IMR-90 (cell line): ENCODE data around the gene ZNF292. TPM values are rescaled to one million over a fixed set of nuclear protein-coding genes. Genes with fewer than 3 reads are reported as not detected.

Source experiments
- ATAC-seq: fragments of 200-7000 bp; cut with Tn5 transposase; 2 replicates; pipeline ENCODE4 v1.9.1; 2020; ENCODE audit warnings: low read depth, mild to moderate bottlenecking, moderate library complexity
- BruUV-seq: library from RNA; stranded (reverse); fragments of 400-500 nt; replicated peaks from 2 replicates; lab custom pipeline; 2021; lab: Mats Ljungman, UMichigan
- CTCF ChIA-PET: fragments of 300-600 bp; formaldehyde crosslinking; extraction: SDS; loops from one replicate; lab custom pipeline; 2021; ENCODE audit warnings: antibody characterized with exemption; lab: Yijun Ruan, JAX
- POLR2A ChIA-PET: fragments of 300-600 bp; sonication (Branson Sonifier 250); formaldehyde crosslinking; loops from one replicate; lab custom pipeline; 2022; ENCODE audit warnings: antibody characterized with exemption; ENCODE audit not compliant: unreplicated experiment; lab: Charles Lee
- DNase-seq: peaks from one replicate; pipeline ENCODE4 v3.0.0; 2013
- H2AFZ ChIP-seq: replicated peaks from 2 replicates; pipeline ENCODE3; 2013; ENCODE audit warnings: low read length, mild to moderate bottlenecking; ENCODE audit not compliant: poor library complexity
- H2AK5ac ChIP-seq: 2 replicates; pipeline ENCODE4 v1.6.1; 2013; ENCODE audit warnings: low read depth, low read length, inconsistent platforms
- H2AK9ac ChIP-seq: replicated peaks from 2 replicates; pipeline ENCODE3; 2013; ENCODE audit warnings: mild to moderate bottlenecking, low read depth, low read length, moderate library complexity; ENCODE audit not compliant: poor library complexity
- H2BK120ac ChIP-seq: 2 replicates; pipeline ENCODE4 v1.6.1; 2013; ENCODE audit warnings: low read depth, low read length, inconsistent platforms
- H2BK15ac ChIP-seq: 3 replicates; pipeline ENCODE4 v1.6.1; 2013; ENCODE audit warnings: low read depth, low read length, inconsistent platforms
- H2BK20ac ChIP-seq: 2 replicates; pipeline ENCODE4 v1.6.1; 2013; ENCODE audit warnings: low read depth, mild to moderate bottlenecking, inconsistent platforms, low read length, moderate library complexity
- H2BK5ac ChIP-seq: 2 replicates; pipeline ENCODE4 v1.6.1; 2013; ENCODE audit warnings: mild to moderate bottlenecking, low read depth, low read length, inconsistent platforms; ENCODE audit not compliant: poor library complexity, severe bottlenecking
- H3K14ac ChIP-seq: replicated peaks from 2 replicates; pipeline ENCODE4 v1.6.1; 2013; ENCODE audit warnings: low read depth, low read length, inconsistent platforms
- H3K18ac ChIP-seq: 2 replicates; pipeline ENCODE4 v1.6.1; 2013; ENCODE audit warnings: low read depth, low read length, control low read depth
- H3K23ac ChIP-seq: 2 replicates; pipeline ENCODE4 v1.6.1; 2013; ENCODE audit warnings: low read depth, low read length, inconsistent platforms
- H3K27ac ChIP-seq: 2 replicates; pipeline ENCODE4 v1.5.1; 2013; ENCODE audit warnings: mild to moderate bottlenecking, control low read depth, low read length; ENCODE audit not compliant: insufficient read depth
- H3K27me3 ChIP-seq: 2 replicates; pipeline ENCODE4 v1.6.1; 2013; ENCODE audit warnings: low read length; ENCODE audit not compliant: control insufficient read depth, insufficient read depth
- H3K36me3 ChIP-seq: 2 replicates; pipeline ENCODE4 v1.6.1; 2013; ENCODE audit warnings: low read length, mixed read lengths; ENCODE audit not compliant: control insufficient read depth, insufficient read depth
- H3K4ac ChIP-seq: 2 replicates; pipeline ENCODE4 v1.6.1; 2013; ENCODE audit warnings: low read depth, low read length, inconsistent platforms
- H3K4me1 ChIP-seq: 2 replicates; pipeline ENCODE4 v1.6.1; 2013; ENCODE audit warnings: low read length, mixed read lengths; ENCODE audit not compliant: control insufficient read depth, insufficient read depth
- H3K4me2 ChIP-seq: 2 replicates; pipeline ENCODE4 v1.6.1; 2013; ENCODE audit warnings: low read depth, mild to moderate bottlenecking, control low read depth, low read length, moderate library complexity
- H3K4me3 ChIP-seq: 2 replicates; pipeline ENCODE4 v1.5.1; 2013; ENCODE audit warnings: low read depth, mild to moderate bottlenecking, control low read depth, low read length, moderate library complexity; ENCODE audit not compliant: insufficient read depth
- H3K56ac ChIP-seq: 2 replicates; pipeline ENCODE4 v1.6.1; 2013; ENCODE audit warnings: low read length, inconsistent platforms; ENCODE audit not compliant: insufficient read depth; ENCODE audit errors: extremely low read depth
- H3K79me1 ChIP-seq, 2 experiments: 2 replicates each; pipeline ENCODE4 v1.6.1; 2013; ENCODE audit warnings: low read length in 2 of 2, inconsistent platforms in 1 of 2, low read depth in 1 of 2
- H3K9ac ChIP-seq: 2 replicates; pipeline ENCODE4 v1.6.1; 2013; ENCODE audit warnings: low read depth, low read length, control low read depth
- H3K9me1 ChIP-seq: 2 replicates; pipeline ENCODE4 v1.6.1; 2013; ENCODE audit warnings: low read length, inconsistent platforms; ENCODE audit not compliant: insufficient read depth
- H3K9me3 ChIP-seq: 2 replicates; pipeline ENCODE4 v1.6.1; 2013; ENCODE audit warnings: low read length; ENCODE audit not compliant: control insufficient read depth, insufficient read depth
- H4K20me1 ChIP-seq: 2 replicates; pipeline ENCODE4 v1.6.1; 2013; ENCODE audit warnings: low read length, inconsistent platforms; ENCODE audit not compliant: insufficient read depth
- H4K5ac ChIP-seq: 2 replicates; pipeline ENCODE4 v1.6.1; 2013; ENCODE audit warnings: mild to moderate bottlenecking, low read depth, low read length, control low read depth
- H4K8ac ChIP-seq, 2 experiments: 2 replicates each; pipeline ENCODE4 v1.6.1; 2013; ENCODE audit warnings: low read depth in 2 of 2, low read length in 2 of 2, control low read depth in 1 of 2, inconsistent platforms in 1 of 2
- H4K91ac ChIP-seq: 2 replicates; pipeline ENCODE4 v1.6.1; 2013; ENCODE audit warnings: low read depth, low read length, inconsistent platforms; ENCODE audit not compliant: insufficient read depth
- ELK1 ChIP-seq: fragments of 150-350 bp; IDR thresholded peaks from 2 replicates; pipeline ENCODE4 v1.6.1; 2016; ENCODE audit warnings: low read depth, mild to moderate bottlenecking, low read length, moderate library complexity, borderline replicate concordance
- RCOR1 ChIP-seq: IDR thresholded peaks from 2 replicates; pipeline ENCODE4 v1.6.1; 2012; ENCODE audit warnings: mild to moderate bottlenecking, low read length, improper control_type of control experiment; ENCODE audit not compliant: insufficient replicate concordance
- RFX5 ChIP-seq: IDR thresholded peaks from 2 replicates; pipeline ENCODE4 v1.8.0; 2012; ENCODE audit warnings: low read depth, mild to moderate bottlenecking, low read length, moderate library complexity
- SMC3 ChIP-seq: fragments of 150-350 bp; IDR thresholded peaks from 2 replicates; pipeline ENCODE4 v1.6.1; 2016; ENCODE audit warnings: low read depth, mild to moderate bottlenecking, antibody characterized with exemption, low read length, moderate library complexity
- WGBS, 2 experiments: methylation state at CpG; one replicate each; pipeline versions ENCODE4 v1.1.5 to v1.1.7; 2013; ENCODE audit warnings: missing lambda C conversion rate in 2 of 2; ENCODE audit not compliant: insufficient read length in 1 of 2; ENCODE audit errors: extremely low coverage in 2 of 2; 5-methylcytosine and 5-hydroxymethylcytosine counted together
- dilution Hi-C: fragments of 300-500 bp; cut with HindIII; formaldehyde crosslinking; loops from one replicate; pipeline ENCODE4 v1.14.3; 2018; ENCODE audit warnings: low sequenced_read_pairs; ENCODE audit not compliant: unreplicated experiment
- in situ Hi-C: fragments of 300-500 bp; cut with MboI; formaldehyde crosslinking; loops from 3 replicates; pipeline ENCODE4 v1.14.3; 2019; ENCODE audit warnings: low sequenced_read_pairs, inconsistent platforms, mixed read lengths
- intact Hi-C: fragments of 100-400 bp; cut with micrococcal nuclease; formaldehyde crosslinking; loops from 2 replicates; pipeline ENCODE4 v1.10.0; 2022
- polyA plus RNA-seq, 3 experiments: library from polyadenylated mRNA; depleted of rRNA; stranded (reverse); fragments of >200 nt; gene quantifications; 2 replicates each; pipeline ENCODE4 v1.2.3, GENCODE V29; 2012; ENCODE audit warnings: low replicate concordance in 1 of 3
- total RNA-seq: library from RNA; depleted of rRNA; stranded (reverse); fragments of >200 nt; gene quantifications from 2 replicates; pipeline ENCODE4 v1.2.3, GENCODE V29; 2012

ZNF292 gene
- total and polyA plus RNA-seq, 2 of the 4 experiments (the other 2 are of a cell fraction): 5.5 to 28.3 TPM

GRCh38 chr6:87279196-87279595, 123.8 kb downstream of the ZNF292 start:
- H4K91ac ChIP-seq: no peak overlapping the region
- TF ChIP-seq RFX5 (no peak), RCOR1 (no peak), SMC3 (no peak), ELK1 (no peak)
- H3K27me3 ChIP-seq: no peaks in the 10 kb centered on the region
- no peak overlapping the region for H3K4me3 ChIP-seq
- H2BK5ac ChIP-seq: no peak overlapping the region
- 0 out of 2 replicates have a peak, but pooled peaks cover 2% of the 10 kb centered on the region for H3K9me1 ChIP-seq
- intact Hi-C loops: no loop called here
- no peak overlapping the region for H2AK5ac ChIP-seq
- no peak overlapping the region for H2BK120ac ChIP-seq
- CTCF ChIA-PET: interaction anchor here (0.6 to 1.0 kb wide), 3 partner anchors 13 to 361 kb away, joined by 3 read pairs; no protein-coding TSS in a partner anchor
- no peak overlapping the region for H2BK20ac ChIP-seq
- H2AFZ ChIP-seq: no peak overlapping the region
- no peak overlapping the region for H3K14ac ChIP-seq
- H3K23ac ChIP-seq: no peak overlapping the region
- H3K4me1 ChIP-seq: peaks cover 2% of the 10 kb centered on the region
- H3K9ac ChIP-seq: no peak overlapping the region
- H2BK15ac ChIP-seq: no peak overlapping the region
- no peak overlapping the region for H4K8ac ChIP-seq
- no peak overlapping the region for H2AK9ac ChIP-seq
- dilution Hi-C loops: no loop called here
- no CpG with 5 or more reads among the region's 2 CpGs for WGBS, 2 experiments
- POLR2A ChIA-PET: no interaction called here
- in situ Hi-C loops: no loop called here
- H3K27ac ChIP-seq: no peak overlapping the region
- H3K79me1 ChIP-seq: no peaks in the 10 kb centered on the region
- H3K4me2 ChIP-seq: no peak overlapping the region
- ATAC-seq (no peak), DNase-seq (no peak)
- no peak overlapping the region for H3K56ac ChIP-seq
- H3K18ac ChIP-seq: no peak overlapping the region
- peaks cover 4% of the 10 kb centered on the region; the same call in 1 of the 2 replicates for H4K20me1 ChIP-seq
- H3K36me3 ChIP-seq: no peaks in the 10 kb centered on the region
- BruUV-seq: no TSS peak
- H3K4ac ChIP-seq: no peak overlapping the region
- no peaks in the 10 kb centered on the region for H3K9me3 ChIP-seq
- H4K5ac ChIP-seq: no peak overlapping the region
